ENCODE data around the gene OSBPL5.

- TF ChIP-seq, protein P1, sequence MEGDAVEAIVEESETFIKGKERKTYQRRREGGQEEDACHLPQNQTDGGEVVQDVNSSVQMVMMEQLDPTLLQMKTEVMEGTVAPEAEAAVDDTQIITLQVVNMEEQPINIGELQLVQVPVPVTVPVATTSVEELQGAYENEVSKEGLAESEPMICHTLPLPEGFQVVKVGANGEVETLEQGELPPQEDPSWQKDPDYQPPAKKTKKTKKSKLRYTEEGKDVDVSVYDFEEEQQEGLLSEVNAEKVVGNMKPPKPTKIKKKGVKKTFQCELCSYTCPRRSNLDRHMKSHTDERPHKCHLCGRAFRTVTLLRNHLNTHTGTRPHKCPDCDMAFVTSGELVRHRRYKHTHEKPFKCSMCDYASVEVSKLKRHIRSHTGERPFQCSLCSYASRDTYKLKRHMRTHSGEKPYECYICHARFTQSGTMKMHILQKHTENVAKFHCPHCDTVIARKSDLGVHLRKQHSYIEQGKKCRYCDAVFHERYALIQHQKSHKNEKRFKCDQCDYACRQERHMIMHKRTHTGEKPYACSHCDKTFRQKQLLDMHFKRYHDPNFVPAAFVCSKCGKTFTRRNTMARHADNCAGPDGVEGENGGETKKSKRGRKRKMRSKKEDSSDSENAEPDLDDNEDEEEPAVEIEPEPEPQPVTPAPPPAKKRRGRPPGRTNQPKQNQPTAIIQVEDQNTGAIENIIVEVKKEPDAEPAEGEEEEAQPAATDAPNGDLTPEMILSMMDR (IDR thresholded peaks at IDR 0.05) = no peak
- TF ChIP-seq ZSCAN20 (CRISPR knock-in tag; IDR thresholded peaks at IDR 0.05) (no peak), ZFP36 (IDR thresholded peaks at IDR 0.05; ENCODE audit: borderline replicate concordance, partially characterized antibody) (no peak), POLR2A (IDR thresholded peaks at IDR 0.05; ENCODE audit: low read length) (no peak), POLR2AphosphoS2 (conservative IDR thresholded peaks at IDR 0.05; ENCODE audit: low read length) (no peak), HES2 (IDR thresholded peaks at IDR 0.05) (no peak), PHF8 (IDR thresholded peaks at IDR 0.05; ENCODE audit: borderline replicate concordance, low read depth) (no peak), NR3C1 (IDR thresholded peaks at IDR 0.05) (no peak)
- TF ChIP-seq, protein P2, sequence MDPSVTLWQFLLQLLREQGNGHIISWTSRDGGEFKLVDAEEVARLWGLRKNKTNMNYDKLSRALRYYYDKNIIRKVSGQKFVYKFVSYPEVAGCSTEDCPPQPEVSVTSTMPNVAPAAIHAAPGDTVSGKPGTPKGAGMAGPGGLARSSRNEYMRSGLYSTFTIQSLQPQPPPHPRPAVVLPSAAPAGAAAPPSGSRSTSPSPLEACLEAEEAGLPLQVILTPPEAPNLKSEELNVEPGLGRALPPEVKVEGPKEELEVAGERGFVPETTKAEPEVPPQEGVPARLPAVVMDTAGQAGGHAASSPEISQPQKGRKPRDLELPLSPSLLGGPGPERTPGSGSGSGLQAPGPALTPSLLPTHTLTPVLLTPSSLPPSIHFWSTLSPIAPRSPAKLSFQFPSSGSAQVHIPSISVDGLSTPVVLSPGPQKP (IDR thresholded peaks at IDR 0.05; ENCODE audit: low read depth, low read length) = no peak
- TF ChIP-seq, protein P3, sequence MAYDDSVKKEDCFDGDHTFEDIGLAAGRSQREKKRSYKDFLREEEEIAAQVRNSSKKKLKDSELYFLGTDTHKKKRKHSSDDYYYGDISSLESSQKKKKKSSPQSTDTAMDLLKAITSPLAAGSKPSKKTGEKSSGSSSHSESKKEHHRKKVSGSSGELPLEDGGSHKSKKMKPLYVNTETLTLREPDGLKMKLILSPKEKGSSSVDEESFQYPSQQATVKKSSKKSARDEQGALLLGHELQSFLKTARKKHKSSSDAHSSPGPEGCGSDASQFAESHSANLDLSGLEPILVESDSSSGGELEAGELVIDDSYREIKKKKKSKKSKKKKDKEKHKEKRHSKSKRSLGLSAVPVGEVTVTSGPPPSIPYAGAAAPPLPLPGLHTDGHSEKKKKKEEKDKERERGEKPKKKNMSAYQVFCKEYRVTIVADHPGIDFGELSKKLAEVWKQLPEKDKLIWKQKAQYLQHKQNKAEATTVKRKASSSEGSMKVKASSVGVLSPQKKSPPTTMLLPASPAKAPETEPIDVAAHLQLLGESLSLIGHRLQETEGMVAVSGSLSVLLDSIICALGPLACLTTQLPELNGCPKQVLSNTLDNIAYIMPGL (CRISPR knock-in tag; IDR thresholded peaks at IDR 0.05; ENCODE audit: borderline replicate concordance) = no peak
These were observed 117.5 kb downstream of the OSBPL5 start for GRCh38 chr11:3047637-3048036.
